Gastroesophageal sphincter (tissue), 4 donors: ENCODE data around the gene C10orf90. TPM values are rescaled to one million over a fixed set of nuclear protein-coding genes. Genes with fewer than 3 reads are reported as not detected.

Experiments
- ATAC-seq: fragments of 150-250 bp; one replicate; pipeline ENCODE4 v1.9.1; 2016; ENCODE audit warnings: mild to moderate bottlenecking, moderate library complexity
- H3K27ac ChIP-seq, 4 donors: fragments of 200-600 bp; sonication (generic) in 3 of 4; 1 replicate in 3 of 4; 2 replicates in 1 of 4; pipeline ENCODE4 v1.5.1; 2016 to 2019
- H3K27me3 ChIP-seq: fragments of 200-600 bp; sonication (generic); one replicate; pipeline ENCODE4 v1.5.1; 2019
- H3K36me3 ChIP-seq, 2 donors: fragments of 200-600 bp; sonication (generic); one replicate each; pipeline ENCODE4 v1.5.1; 2019; ENCODE audit warnings: control low read depth in 1 of 2
- H3K4me1 ChIP-seq, 3 donors: fragments of 200-600 bp; sonication (generic); 1 replicate in 2 of 3; 2 replicates in 1 of 3; pipeline ENCODE4 v1.5.1; 2016 to 2019; ENCODE audit warnings: control low read depth in 2 of 3
- H3K4me3 ChIP-seq, 2 donors: fragments of 200-600 bp; sonication (generic); one replicate each; pipeline ENCODE4 v1.5.1; 2019; ENCODE audit warnings: mild to moderate bottlenecking in 1 of 2, moderate library complexity in 1 of 2
- H3K9me3 ChIP-seq, 3 donors: fragments of 200-600 bp; sonication (generic); one replicate each; pipeline ENCODE4 v1.5.1; 2017 to 2019; ENCODE audit warnings: control low read depth in 2 of 3
- EP300 ChIP-seq: sonication (generic); formaldehyde crosslinking; IDR thresholded peaks from one replicate; pipeline ENCODE4 v1.6.1; 2017; ENCODE audit warnings: antibody characterized with exemption, mild to moderate bottlenecking
- POLR2A ChIP-seq, 2 donors: fragments of 450-650 bp; IDR thresholded peaks; one replicate each; pipeline ENCODE4 v1.6.1; 2017; ENCODE audit warnings: antibody characterized with exemption in 2 of 2, mild to moderate bottlenecking in 2 of 2, moderate library complexity in 1 of 2
- POLR2AphosphoS5 ChIP-seq: sonication (generic); formaldehyde crosslinking; IDR thresholded peaks from one replicate; pipeline ENCODE4 v1.6.1; 2017; ENCODE audit warnings: antibody characterized with exemption
- WGBS, 2 donors: methylation state at CpG; one replicate each; pipeline ENCODE4 v1.1.5; 2018; ENCODE audit warnings: low coverage in 1 of 2; 5-methylcytosine and 5-hydroxymethylcytosine counted together
- total RNA-seq, 4 donors: library from RNA; depleted of rRNA; stranded (reverse); fragments of >200 nt; gene quantifications; one replicate each; pipeline ENCODE4 v1.1.0, GENCODE V29; 2016
- TF ChIP-seq, protein P1 (sequence below), 4 experiments: fragments of 200-600 bp in 2 of 4; fragments of 450-650 bp in 2 of 4; sonication (generic) in 1 of 4; IDR thresholded peaks; one replicate each; pipeline ENCODE4 v1.5.1; 2017 to 2019; ENCODE audit warnings: antibody characterized with exemption in 4 of 4, mild to moderate bottlenecking in 2 of 4, moderate library complexity in 2 of 4

C10orf90 gene
- total RNA-seq, 4 donors from 2014 or later = not detected

DNA sequence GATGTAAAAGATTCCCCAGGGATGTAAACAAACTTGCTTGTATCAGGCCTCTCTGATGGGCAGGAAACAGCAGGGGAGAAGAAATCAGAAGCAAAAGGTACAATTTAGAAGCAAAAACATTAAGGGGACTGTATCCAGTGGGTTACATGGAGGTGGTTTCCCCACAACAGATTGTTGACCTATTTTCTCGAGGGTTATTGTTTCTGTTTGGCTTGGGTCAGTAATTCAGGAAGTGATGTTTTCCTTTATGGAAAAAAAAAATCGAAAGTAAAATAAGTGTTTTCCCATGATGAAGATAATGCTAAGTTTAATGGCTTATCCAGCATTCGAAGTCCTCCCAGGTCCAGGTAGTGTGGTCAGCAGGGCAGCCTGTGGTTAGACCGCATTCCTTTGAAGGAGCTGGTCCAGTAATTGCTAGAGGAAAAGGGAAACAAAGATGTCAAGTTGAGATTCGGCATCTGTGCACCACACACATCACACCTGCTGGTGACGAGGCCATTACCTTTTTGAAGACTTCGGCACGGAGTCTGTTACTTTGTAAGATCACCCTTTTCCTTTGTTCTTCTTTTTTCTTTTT is 244.9 kb downstream of the C10orf90 start:
- WGBS, 2 donors = 32 to 43% methylated on average over 8 of the region's 8 CpGs
- no peaks in the 10 kb centered on the region for H3K36me3 ChIP-seq
- peaks cover 28% of the 10 kb centered on the region for H3K27me3 ChIP-seq
- no peak for ATAC-seq
- TF ChIP-seq EP300 = no peak
- TF ChIP-seq, protein P1, sequence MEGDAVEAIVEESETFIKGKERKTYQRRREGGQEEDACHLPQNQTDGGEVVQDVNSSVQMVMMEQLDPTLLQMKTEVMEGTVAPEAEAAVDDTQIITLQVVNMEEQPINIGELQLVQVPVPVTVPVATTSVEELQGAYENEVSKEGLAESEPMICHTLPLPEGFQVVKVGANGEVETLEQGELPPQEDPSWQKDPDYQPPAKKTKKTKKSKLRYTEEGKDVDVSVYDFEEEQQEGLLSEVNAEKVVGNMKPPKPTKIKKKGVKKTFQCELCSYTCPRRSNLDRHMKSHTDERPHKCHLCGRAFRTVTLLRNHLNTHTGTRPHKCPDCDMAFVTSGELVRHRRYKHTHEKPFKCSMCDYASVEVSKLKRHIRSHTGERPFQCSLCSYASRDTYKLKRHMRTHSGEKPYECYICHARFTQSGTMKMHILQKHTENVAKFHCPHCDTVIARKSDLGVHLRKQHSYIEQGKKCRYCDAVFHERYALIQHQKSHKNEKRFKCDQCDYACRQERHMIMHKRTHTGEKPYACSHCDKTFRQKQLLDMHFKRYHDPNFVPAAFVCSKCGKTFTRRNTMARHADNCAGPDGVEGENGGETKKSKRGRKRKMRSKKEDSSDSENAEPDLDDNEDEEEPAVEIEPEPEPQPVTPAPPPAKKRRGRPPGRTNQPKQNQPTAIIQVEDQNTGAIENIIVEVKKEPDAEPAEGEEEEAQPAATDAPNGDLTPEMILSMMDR (IDR thresholded peaks at IDR 0.05) = no peak
- no peak for TF ChIP-seq POLR2AphosphoS5
- no peak for TF ChIP-seq POLR2A (IDR thresholded peaks at IDR 0.05)
- no peaks in the 10 kb centered on the region for H3K4me1 ChIP-seq
- peaks cover 0 to 34% (median 0%) of the 10 kb centered on the region in 3 donors for H3K9me3 ChIP-seq
- H3K27ac ChIP-seq = no peak overlapping the region
- no peak overlapping the region for H3K4me3 ChIP-seq

DNA sequence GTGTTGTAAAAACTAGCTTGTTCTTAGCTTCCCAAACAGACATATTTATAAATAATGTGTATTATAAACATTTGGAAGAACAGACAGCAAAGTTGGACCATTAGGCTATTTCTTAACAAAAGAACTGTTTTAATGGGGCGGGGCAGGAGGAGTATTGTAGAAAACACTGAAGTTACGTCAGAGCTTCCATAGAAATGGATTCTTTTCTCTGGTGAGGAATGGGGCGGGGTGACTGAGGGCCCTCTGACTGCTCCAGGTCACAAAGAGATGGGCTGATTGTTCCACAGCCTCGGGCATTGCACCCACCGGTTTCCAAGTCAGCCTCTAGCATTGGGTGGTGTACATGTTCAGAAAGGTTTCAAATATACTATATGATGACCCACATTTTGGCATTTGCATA is 245.5 kb downstream of the C10orf90 start:
- 77 to 83% methylated on average over 3 to 5 of the region's 5 CpGs for WGBS, 2 donors
- ATAC-seq = no peak
- TF ChIP-seq POLR2A (IDR thresholded peaks at IDR 0.05) (no peak), EP300 (no peak), POLR2AphosphoS5 (no peak)
- TF ChIP-seq, protein P1 (IDR thresholded peaks at IDR 0.05) = no peak

DNA sequence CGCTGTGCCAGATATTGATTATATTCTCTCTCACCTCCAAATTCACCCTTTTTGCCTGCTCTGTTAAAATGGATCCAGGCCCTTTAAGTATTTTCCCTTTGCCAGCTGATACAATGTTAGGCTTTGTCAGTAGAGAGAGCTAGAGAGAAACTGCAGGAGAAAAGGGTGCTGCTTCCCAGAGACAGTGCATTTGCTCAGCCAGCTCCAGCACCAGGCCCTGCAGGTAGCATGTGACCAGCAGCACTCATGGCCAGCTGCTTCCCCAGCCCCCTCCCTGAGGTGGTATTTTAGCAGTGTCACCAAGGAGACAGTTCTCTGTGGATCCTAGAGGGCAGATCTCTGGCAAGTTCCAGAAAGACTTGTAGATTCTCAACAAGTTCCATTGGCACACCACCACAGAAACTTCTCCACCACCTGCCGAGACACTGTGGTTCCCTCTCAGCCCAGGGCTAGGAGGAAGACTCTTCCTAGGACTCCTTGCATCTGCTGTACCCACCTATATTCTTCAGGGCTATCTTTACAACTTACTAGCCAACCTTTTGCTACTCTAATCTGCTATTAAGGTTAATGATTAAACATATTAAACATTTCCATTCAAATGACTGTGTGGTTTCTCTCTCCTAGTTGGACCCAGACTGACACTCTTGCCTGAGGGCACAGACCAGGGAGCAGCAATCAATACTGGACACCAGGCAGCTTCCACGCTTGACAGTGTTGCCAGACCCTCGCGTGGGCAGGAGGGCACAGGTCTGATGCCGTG is 246.6 kb downstream of the C10orf90 start:
- WGBS, 2 donors = 73 to 94% methylated on average over 3 to 4 of the region's 6 CpGs

More for the DNA sequence above, 245.5 kb downstream of the C10orf90 start:
- H3K4me3 ChIP-seq = no peak overlapping the region
- no peaks in the 10 kb centered on the region for H3K4me1 ChIP-seq
- H3K36me3 ChIP-seq = no peaks in the 10 kb centered on the region
- no peak overlapping the region for H3K27ac ChIP-seq
- peaks cover 28% of the 10 kb centered on the region for H3K27me3 ChIP-seq
- H3K9me3 ChIP-seq = peaks cover 0 to 34% (median 0%) of the 10 kb centered on the region in 3 donors

DNA sequence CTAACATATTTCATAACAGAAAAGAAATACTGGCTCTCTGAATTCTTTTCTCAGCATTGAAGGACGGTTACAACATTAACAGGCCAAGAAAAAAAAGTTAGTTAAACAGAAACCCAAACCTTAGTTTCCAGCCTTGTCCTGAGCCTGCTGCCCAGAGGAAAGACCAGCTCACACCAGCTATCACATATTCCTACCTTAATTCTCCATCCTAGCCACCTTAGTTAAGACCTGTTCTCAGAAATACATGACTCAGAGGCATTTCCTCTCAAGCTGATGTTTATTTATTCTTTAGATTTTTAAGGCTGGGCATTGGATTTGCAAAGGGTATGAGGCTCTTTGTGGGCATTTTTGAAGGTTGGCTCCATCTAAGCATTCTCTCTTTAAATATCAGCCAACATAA is 247.9 kb downstream of the C10orf90 start:
- H3K4me1 ChIP-seq = no peaks in the 10 kb centered on the region
- no peak for ATAC-seq
- peaks cover 28% of the 10 kb centered on the region for H3K27me3 ChIP-seq
- H3K4me3 ChIP-seq = no peak overlapping the region
- peaks cover 0 to 50% (median 0%) of the 10 kb centered on the region in 3 donors for H3K9me3 ChIP-seq
- TF ChIP-seq, protein P1 (IDR thresholded peaks at IDR 0.05) = no peak
- TF ChIP-seq POLR2AphosphoS5 (no peak), EP300 (no peak), POLR2A (IDR thresholded peaks at IDR 0.05) (no peak)
- no peaks in the 10 kb centered on the region for H3K36me3 ChIP-seq
- 55 to 85% methylated on average over 1 of the region's 1 CpG for WGBS, 2 donors
- H3K27ac ChIP-seq = no peak overlapping the region

More for the DNA sequence above, 246.6 kb downstream of the C10orf90 start:
- Histone ChIP-seq H3K4me3 (no peak overlapping the region), H3K4me1 (no peaks in the 10 kb centered on the region), H3K36me3 (no peaks in the 10 kb centered on the region), H3K27ac (no peak overlapping the region), H3K9me3 (peaks cover 0 to 42% (median 0%) of the 10 kb centered on the region in 3 donors), H3K27me3 (peaks cover 30% of the 10 kb centered on the region)
- TF ChIP-seq, protein P1 (IDR thresholded peaks at IDR 0.05) = no peak
- no peak for TF ChIP-seq POLR2AphosphoS5
- ATAC-seq = no peak
